CD4-positive, alpha-beta T cell treated with Interferon gamma for 1 hour (primary cell): ENCODE data around the gene POTEB.
"Not testable (repeated sequence)": the region's sequence is repeated elsewhere in the genome, so short reads cannot be mapped to it uniquely, and the experiment has no call there.

ENCODE experiments used
- DNase-seq: peaks from one replicate; pipeline ENCODE4 v3.0.0-alpha.2; 2020

The POTEB gene

GRCh38 chr15:21877635-21878034 is at the start of gene POTEB:
TSS of gene POTEB (minus strand) at chr15:21877735. CDS start at chr15:21877246, 489 bp downstream.
- not testable (repeated sequence) for DNase-seq

DNA sequence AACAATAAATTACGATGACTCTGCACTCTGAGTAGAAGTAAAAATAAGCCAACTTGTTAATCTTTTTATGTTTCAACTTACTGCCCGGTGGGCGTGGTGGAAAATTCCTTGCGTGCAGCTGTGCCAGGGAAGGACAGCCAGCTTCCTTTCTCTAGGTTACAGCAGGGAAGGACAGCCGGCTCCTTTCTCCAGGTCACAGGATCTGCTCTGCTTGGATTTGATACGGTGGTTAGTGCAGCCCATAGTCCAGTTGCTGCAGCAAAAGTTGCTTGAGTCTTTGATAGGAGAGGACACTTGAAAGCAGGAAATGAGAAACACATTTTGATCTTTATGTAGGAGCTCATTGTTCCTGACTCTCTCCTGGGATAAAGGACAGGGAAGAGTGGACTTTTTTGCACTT is 13.4 kb upstream of the POTEB start:
- not testable (repeated sequence) for DNase-seq

DNA sequence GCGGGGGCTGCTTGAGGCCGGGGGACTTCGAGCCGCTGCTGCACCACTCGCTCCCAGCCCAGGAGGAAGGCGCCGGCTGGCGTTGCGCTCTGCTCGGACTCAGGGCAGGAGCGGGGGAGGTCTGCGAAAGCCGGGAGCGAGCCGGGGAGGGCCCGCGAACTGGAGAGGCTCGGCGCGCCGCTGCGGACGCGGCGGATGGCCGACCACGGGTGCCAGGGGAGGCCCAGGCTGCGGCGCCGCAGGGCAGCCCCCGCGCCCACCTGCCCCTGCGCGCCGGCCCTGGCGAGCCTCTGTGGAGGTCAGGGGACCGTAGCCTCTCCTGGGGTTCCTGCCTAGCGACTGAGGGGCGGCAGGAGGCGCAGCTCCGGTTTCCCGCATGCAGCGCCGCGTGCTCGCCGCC is 12.0 kb upstream of the POTEB start:
- DNase-seq = not testable (repeated sequence)

DNA sequence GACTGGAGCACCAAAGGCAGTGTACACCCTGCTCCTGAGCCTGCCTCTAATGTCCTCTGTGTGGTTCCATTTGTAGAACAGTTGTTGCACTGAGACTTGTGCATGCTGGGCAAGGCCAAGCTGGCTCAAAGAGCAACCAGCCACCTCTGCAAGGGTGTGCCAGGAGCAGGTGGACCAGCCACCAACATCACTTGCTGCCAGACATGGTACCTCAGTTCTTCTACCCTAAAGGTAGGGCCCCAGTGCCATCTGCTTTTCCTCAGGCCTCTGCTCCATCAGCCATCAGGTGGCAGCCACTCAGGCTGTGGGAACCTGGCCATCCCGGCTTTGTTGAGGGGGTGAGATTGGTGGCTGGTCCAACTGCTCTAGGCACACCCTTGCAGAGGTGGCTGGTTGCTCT is 38.7 kb downstream of the POTEB start:
- not testable (repeated sequence) for DNase-seq
